Prostate gland (tissue), 2 donors: ENCODE results near the gene RNF114.

ENCODE experiments used
- CTCF ChIP-seq, 4 experiments: fragments of 200-600 bp in 2 of 4; fragments of 450-650 bp in 2 of 4; sonication (generic) in 2 of 4; IDR thresholded peaks; 1 replicate in 3 of 4; 2 replicates in 1 of 4; pipeline ENCODE4 v1.5.1; 2016 to 2019; ENCODE audit warnings: antibody characterized with exemption in 4 of 4, mild to moderate bottlenecking in 2 of 4, moderate library complexity in 2 of 4
- POLR2AphosphoS5 ChIP-seq: sonication (generic); formaldehyde crosslinking; IDR thresholded peaks from one replicate; pipeline ENCODE4 v1.6.1; 2017; ENCODE audit warnings: antibody characterized with exemption

- peak in 2 of 4 experiments; percentile 16 to 45 for TF ChIP-seq CTCF (IDR thresholded peaks at IDR 0.05)
- TF ChIP-seq POLR2AphosphoS5 = no peak
Measured at GRCh38 chr20:49889935-49890333, 46.3 kb upstream of the RNF114 start.
